Measurements from ENCODE around the gene FIZ1.

Gene FIZ1

DNA sequence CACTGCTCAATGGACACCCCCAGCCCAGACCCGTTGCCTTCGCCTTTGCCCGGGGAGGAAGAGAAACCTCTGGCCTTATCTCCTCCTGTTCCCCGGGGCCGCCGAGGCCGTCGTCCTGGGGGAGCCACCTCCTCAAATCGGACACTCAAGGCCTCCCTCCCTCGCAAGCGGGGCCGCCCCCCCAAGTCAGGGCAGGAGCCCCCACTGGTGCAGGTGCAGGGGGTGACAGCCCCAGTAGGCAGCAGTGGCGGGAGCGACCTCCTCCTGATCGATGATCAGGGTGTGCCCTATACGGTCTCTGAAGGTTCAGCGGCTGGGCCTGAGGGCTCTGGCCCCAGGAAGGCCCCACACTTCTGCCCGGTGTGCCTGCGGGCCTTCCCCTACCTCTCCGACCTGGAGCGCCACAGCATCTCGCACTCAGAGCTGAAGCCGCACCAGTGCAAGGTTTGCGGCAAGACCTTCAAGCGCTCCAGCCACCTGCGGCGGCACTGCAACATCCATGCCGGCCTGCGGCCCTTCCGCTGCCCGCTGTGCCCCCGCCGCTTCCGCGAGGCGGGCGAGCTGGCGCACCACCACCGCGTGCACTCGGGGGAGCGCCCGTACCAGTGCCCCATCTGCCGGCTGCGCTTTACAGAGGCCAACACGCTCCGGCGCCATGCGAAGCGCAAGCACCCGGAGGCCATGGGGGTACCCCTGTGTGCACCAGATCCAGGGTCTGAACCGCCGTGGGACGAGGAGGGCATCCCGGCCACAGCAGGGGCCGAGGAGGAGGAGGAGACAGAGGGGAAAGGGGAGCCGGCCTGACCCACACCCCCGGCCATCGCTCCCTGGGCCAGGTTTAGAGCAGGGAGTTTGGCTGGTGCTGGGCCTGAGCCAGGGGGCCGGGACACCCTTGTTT is 3.0 kb upstream of the FIZ1 start:
- peaks cover 36% of the 10 kb centered on the region for H3K4me1 ChIP-seq (ENCODE audit: control insufficient read depth, insufficient read depth, low read length)
- H3K4me3 ChIP-seq (ENCODE audit: low read length in 2 of 2) = no peak overlapping the region
- H3K9ac ChIP-seq (ENCODE audit: low read length in 2 of 2) = no peak overlapping the region
- H3K27me3 ChIP-seq (ENCODE audit: control insufficient read depth in 1 of 2, insufficient read depth in 2 of 2, low read length in 2 of 2) = no peaks in the 10 kb centered on the region
- H3K27ac ChIP-seq (ENCODE audit: low read length) = no peak overlapping the region
- H3K36me3 ChIP-seq (ENCODE audit: control insufficient read depth in 2 of 2, insufficient read depth in 2 of 2, low read length in 2 of 2) = no peaks in the 10 kb centered on the region
- no peaks in the 10 kb centered on the region for H3K9me3 ChIP-seq (ENCODE audit: control insufficient read depth in 2 of 2, low read length in 2 of 2)

GRCh38 chr19:55601084-55601483 is 1.8 kb upstream of the FIZ1 start:
- Histone ChIP-seq H3K4me1 (ENCODE audit: control insufficient read depth, insufficient read depth, low read length) (peaks cover 23% of the 10 kb centered on the region), H3K4me3 (ENCODE audit: low read length in 2 of 2) (peak overlapping the region; percentile 96), H3K9me3 (ENCODE audit: control insufficient read depth in 2 of 2, low read length in 2 of 2) (no peaks in the 10 kb centered on the region), H3K9ac (ENCODE audit: low read length in 2 of 2) (peak overlapping the region; percentile 72 to 76), H3K36me3 (ENCODE audit: control insufficient read depth in 2 of 2, insufficient read depth in 2 of 2, low read length in 2 of 2) (peaks cover 3 to 5% of the 10 kb centered on the region in 2 donors), H3K27me3 (ENCODE audit: control insufficient read depth in 1 of 2, insufficient read depth in 2 of 2, low read length in 2 of 2) (no peaks in the 10 kb centered on the region), H3K27ac (ENCODE audit: low read length) (peak overlapping the region; percentile 97)

- Histone ChIP-seq H3K4me3 (ENCODE audit: low read length in 2 of 2) (peak overlapping the region; percentile 96), H3K27ac (ENCODE audit: low read length) (peak overlapping the region; percentile 97), H3K27me3 (ENCODE audit: control insufficient read depth in 1 of 2, insufficient read depth in 2 of 2, low read length in 2 of 2) (no peaks in the 10 kb centered on the region), H3K4me1 (ENCODE audit: control insufficient read depth, insufficient read depth, low read length) (peaks cover 20% of the 10 kb centered on the region), H3K36me3 (ENCODE audit: control insufficient read depth in 2 of 2, insufficient read depth in 2 of 2, low read length in 2 of 2) (peaks cover 6 to 7% of the 10 kb centered on the region in 2 donors), H3K9ac (ENCODE audit: low read length in 2 of 2) (peak overlapping the region; percentile 72 to 76), H3K9me3 (ENCODE audit: control insufficient read depth in 2 of 2, low read length in 2 of 2) (no peaks in the 10 kb centered on the region)
Observed at GRCh38 chr19:55600662-55601028, 1.3 kb upstream of the FIZ1 start.

- Histone ChIP-seq H3K9me3 (ENCODE audit: control insufficient read depth in 2 of 2, low read length in 2 of 2) (no peaks in the 10 kb centered on the region), H3K36me3 (ENCODE audit: control insufficient read depth in 2 of 2, insufficient read depth in 2 of 2, low read length in 2 of 2) (peaks cover 9 to 12% of the 10 kb centered on the region in 2 donors), H3K4me1 (ENCODE audit: control insufficient read depth, insufficient read depth, low read length) (peaks cover 18% of the 10 kb centered on the region), H3K9ac (ENCODE audit: low read length in 2 of 2) (peak within 1 kb of the TSS; percentile 96), H3K27ac (ENCODE audit: low read length) (peak within 1 kb of the TSS; percentile 97), H3K4me3 (ENCODE audit: low read length in 2 of 2) (peak within 1 kb of the TSS; percentile 96), H3K27me3 (ENCODE audit: control insufficient read depth in 1 of 2, insufficient read depth in 2 of 2, low read length in 2 of 2) (no peaks in the 10 kb centered on the region)
Observed at GRCh38 chr19:55599842-55600661, 735 bp upstream of the FIZ1 start, which contains the start of gene ZNF524. Gene ZNF524 (plus strand): TSS chr19:55600288. CDS start chr19:55602113, 1,825 bp downstream.

GRCh38 chr19:55598719-55599467 is 424 bp downstream of the FIZ1 start:
- peaks cover 11% of the 10 kb centered on the region for H3K4me1 ChIP-seq (ENCODE audit: control insufficient read depth, insufficient read depth, low read length)
- peak overlapping the region; percentile 79 to 96 for H3K9ac ChIP-seq (ENCODE audit: low read length in 2 of 2)
- no peaks in the 10 kb centered on the region for H3K27me3 ChIP-seq (ENCODE audit: control insufficient read depth in 1 of 2, insufficient read depth in 2 of 2, low read length in 2 of 2)
- H3K27ac ChIP-seq (ENCODE audit: low read length) = peak overlapping the region; percentile 97
- peak overlapping the region; percentile 49 to 96 for H3K4me3 ChIP-seq (ENCODE audit: low read length in 2 of 2)
- H3K9me3 ChIP-seq (ENCODE audit: control insufficient read depth in 2 of 2, low read length in 2 of 2) = no peaks in the 10 kb centered on the region
- peaks cover 9 to 16% of the 10 kb centered on the region in 2 donors for H3K36me3 ChIP-seq (ENCODE audit: control insufficient read depth in 2 of 2, insufficient read depth in 2 of 2, low read length in 2 of 2)

- H3K4me3 ChIP-seq (ENCODE audit: low read length in 2 of 2) = peak overlapping the region in 1 of 2 donors; percentile 96
- peaks cover 9 to 16% of the 10 kb centered on the region in 2 donors for H3K36me3 ChIP-seq (ENCODE audit: control insufficient read depth in 2 of 2, insufficient read depth in 2 of 2, low read length in 2 of 2)
- H3K4me1 ChIP-seq (ENCODE audit: control insufficient read depth, insufficient read depth, low read length) = peaks cover 11% of the 10 kb centered on the region
- H3K9me3 ChIP-seq (ENCODE audit: control insufficient read depth in 2 of 2, low read length in 2 of 2) = no peaks in the 10 kb centered on the region
- H3K27ac ChIP-seq (ENCODE audit: low read length) = no peak overlapping the region
- no peaks in the 10 kb centered on the region for H3K27me3 ChIP-seq (ENCODE audit: control insufficient read depth in 1 of 2, insufficient read depth in 2 of 2, low read length in 2 of 2)
- H3K9ac ChIP-seq (ENCODE audit: low read length in 2 of 2) = no peak overlapping the region
Observed at GRCh38 chr19:55598034-55598433, 1.3 kb downstream of the FIZ1 start.

GRCh38 chr19:55597501-55597921 is 1.8 kb downstream of the FIZ1 start:
- Histone ChIP-seq H3K9ac (ENCODE audit: low read length in 2 of 2) (no peak overlapping the region), H3K36me3 (ENCODE audit: control insufficient read depth in 2 of 2, insufficient read depth in 2 of 2, low read length in 2 of 2) (peaks cover 9 to 16% of the 10 kb centered on the region in 2 donors)

DNA sequence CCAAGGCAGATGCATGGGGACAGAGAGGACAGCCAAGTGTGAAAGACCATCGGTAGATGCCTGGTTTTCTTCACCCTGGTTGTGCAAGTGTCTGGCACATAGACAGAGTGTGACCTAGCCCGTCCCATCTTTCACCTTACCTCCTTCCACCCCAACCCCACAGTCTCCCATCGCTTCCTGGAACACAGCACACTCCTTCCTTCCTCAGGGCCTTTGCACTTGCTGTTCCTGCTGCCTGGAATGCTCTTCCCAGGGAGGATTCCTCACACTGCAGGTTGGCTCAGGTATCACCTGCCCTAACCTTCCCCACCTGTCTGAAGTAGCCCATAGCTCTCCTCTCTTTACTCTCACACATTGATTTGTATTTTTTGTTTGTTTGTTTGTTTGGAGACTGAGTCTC is 3.0 kb downstream of the FIZ1 start:
- Histone ChIP-seq H3K4me1 (ENCODE audit: control insufficient read depth, insufficient read depth, low read length) (peaks cover 7% of the 10 kb centered on the region), H3K4me3 (ENCODE audit: low read length in 2 of 2) (no peak overlapping the region), H3K27me3 (ENCODE audit: control insufficient read depth in 1 of 2, insufficient read depth in 2 of 2, low read length in 2 of 2) (no peaks in the 10 kb centered on the region), H3K9me3 (ENCODE audit: control insufficient read depth in 2 of 2, low read length in 2 of 2) (no peaks in the 10 kb centered on the region), H3K9ac (ENCODE audit: low read length in 2 of 2) (no peak overlapping the region), H3K27ac (ENCODE audit: low read length) (no peak overlapping the region), H3K36me3 (ENCODE audit: control insufficient read depth in 2 of 2, insufficient read depth in 2 of 2, low read length in 2 of 2) (peaks cover 9 to 16% of the 10 kb centered on the region in 2 donors)

More at GRCh38 chr19:55597501-55597921, 1.8 kb downstream of the FIZ1 start:
- Histone ChIP-seq H3K9me3 (ENCODE audit: control insufficient read depth in 2 of 2, low read length in 2 of 2) (no peaks in the 10 kb centered on the region), H3K27me3 (ENCODE audit: control insufficient read depth in 1 of 2, insufficient read depth in 2 of 2, low read length in 2 of 2) (no peaks in the 10 kb centered on the region), H3K4me3 (ENCODE audit: low read length in 2 of 2) (no peak overlapping the region), H3K27ac (ENCODE audit: low read length) (no peak overlapping the region), H3K4me1 (ENCODE audit: control insufficient read depth, insufficient read depth, low read length) (peaks cover 11% of the 10 kb centered on the region)

- peaks cover 9 to 16% of the 10 kb centered on the region in 2 donors for H3K36me3 ChIP-seq (ENCODE audit: control insufficient read depth in 2 of 2, insufficient read depth in 2 of 2, low read length in 2 of 2)
- no peak overlapping the region for H3K9ac ChIP-seq (ENCODE audit: low read length in 2 of 2)
- no peaks in the 10 kb centered on the region for H3K9me3 ChIP-seq (ENCODE audit: control insufficient read depth in 2 of 2, low read length in 2 of 2)
- H3K27me3 ChIP-seq (ENCODE audit: control insufficient read depth in 1 of 2, insufficient read depth in 2 of 2, low read length in 2 of 2) = peaks cover 0 to 3% of the 10 kb centered on the region in 2 donors
- H3K27ac ChIP-seq (ENCODE audit: low read length) = no peak overlapping the region
- no peak overlapping the region for H3K4me3 ChIP-seq (ENCODE audit: low read length in 2 of 2)
- H3K4me1 ChIP-seq (ENCODE audit: control insufficient read depth, insufficient read depth, low read length) = no peaks in the 10 kb centered on the region
Observed at GRCh38 chr19:55594996-55595545, 4.2 kb downstream of the FIZ1 start.
